H9 (cell line): ENCODE measurements around the gene MAPK1IP1L. TPM values are rescaled to one million over a fixed set of nuclear protein-coding genes. Genes with fewer than 3 reads are reported as not detected.

ENCODE experiments used
- DNase-seq: peaks from one replicate; pipeline ENCODE4 v3.0.0-alpha.2; 2017
- H2AFZ ChIP-seq: one replicate; pipeline ENCODE4 v1.6.1; 2013; ENCODE audit warnings: mild to moderate bottlenecking, low read length, control low read depth, moderate library complexity
- H2AK5ac ChIP-seq: 2 replicates; pipeline ENCODE4 v1.6.1; 2013; ENCODE audit warnings: low read length, control low read depth, mixed read lengths; ENCODE audit not compliant: insufficient read length
- H2BK120ac ChIP-seq: one replicate; pipeline ENCODE4 v1.6.1; 2013; ENCODE audit warnings: low read depth, mild to moderate bottlenecking, low read length, control low read depth, inconsistent platforms; ENCODE audit not compliant: poor library complexity, severe bottlenecking
- H2BK12ac ChIP-seq: 2 replicates; pipeline ENCODE4 v1.6.1; 2013; ENCODE audit warnings: low read length, control low read depth, mixed read lengths, low read depth; ENCODE audit not compliant: insufficient read length
- H2BK15ac ChIP-seq: 2 replicates; pipeline ENCODE4 v1.6.1; 2013; ENCODE audit warnings: low read depth, low read length, control low read depth
- H2BK20ac ChIP-seq: one replicate; pipeline ENCODE4 v1.6.1; 2013; ENCODE audit warnings: low read depth, mild to moderate bottlenecking, low read length, control low read depth, inconsistent platforms; ENCODE audit not compliant: poor library complexity, severe bottlenecking
- H2BK5ac ChIP-seq: 2 replicates; pipeline ENCODE4 v1.6.1; 2013; ENCODE audit warnings: low read length, control low read depth, mixed read lengths; ENCODE audit not compliant: insufficient read length
- H3K14ac ChIP-seq: 2 replicates; pipeline ENCODE4 v1.6.1; 2013; ENCODE audit warnings: low read length, control low read depth; ENCODE audit not compliant: insufficient read depth
- H3K18ac ChIP-seq: 2 replicates; pipeline ENCODE4 v1.6.1; 2013; ENCODE audit warnings: low read depth, mild to moderate bottlenecking, mixed read lengths, low read length, control low read depth; ENCODE audit not compliant: insufficient read length
- H3K23ac ChIP-seq: 2 replicates; pipeline ENCODE4 v1.6.1; 2013; ENCODE audit warnings: low read length, control low read depth, mixed read lengths, low read depth; ENCODE audit not compliant: insufficient read length
- H3K23me2 ChIP-seq: 2 replicates; pipeline ENCODE4 v1.6.1; 2013; ENCODE audit warnings: low read depth, mild to moderate bottlenecking, mixed read lengths, low read length, control low read depth; ENCODE audit not compliant: insufficient read length, poor library complexity, severe bottlenecking
- H3K27ac ChIP-seq: 2 replicates; pipeline ENCODE4 v1.5.1; 2013; ENCODE audit warnings: low read length, control low read depth, mixed read lengths, low read depth; ENCODE audit not compliant: insufficient read length
- H3K27me3 ChIP-seq: 2 replicates; pipeline ENCODE4 v1.6.1; 2013; ENCODE audit warnings: low read length, control low read depth, inconsistent platforms; ENCODE audit not compliant: insufficient read depth
- H3K4ac ChIP-seq: 2 replicates; pipeline ENCODE4 v1.6.1; 2013; ENCODE audit warnings: low read depth, mild to moderate bottlenecking, control low read depth, inconsistent platforms, low read length, moderate library complexity
- H3K4me1 ChIP-seq: 2 replicates; pipeline ENCODE4 v1.6.1; 2013; ENCODE audit warnings: low read length, control low read depth, inconsistent platforms; ENCODE audit not compliant: insufficient read depth
- H3K4me2 ChIP-seq: 2 replicates; pipeline ENCODE4 v1.6.1; 2013; ENCODE audit warnings: low read length, control low read depth, mixed read lengths; ENCODE audit not compliant: insufficient read length, insufficient read depth
- H3K56ac ChIP-seq: 2 replicates; pipeline ENCODE4 v1.6.1; 2013; ENCODE audit warnings: low read depth, mild to moderate bottlenecking, mixed read lengths, low read length, control low read depth; ENCODE audit not compliant: insufficient read length
- H3K79me1 ChIP-seq: 2 replicates; pipeline ENCODE4 v1.6.1; 2013; ENCODE audit warnings: low read depth, mild to moderate bottlenecking, moderate library complexity, low read length, control low read depth, inconsistent platforms; ENCODE audit not compliant: insufficient read depth, poor library complexity, severe bottlenecking
- H3K79me2 ChIP-seq: 2 replicates; pipeline ENCODE4 v1.6.1; 2013; ENCODE audit warnings: low read length, control low read depth, inconsistent platforms; ENCODE audit not compliant: insufficient read depth
- H3K9ac ChIP-seq: 2 replicates; pipeline ENCODE4 v1.6.1; 2013; ENCODE audit warnings: low read length, control low read depth, mixed read lengths; ENCODE audit not compliant: insufficient read length; ENCODE audit errors: extremely low read depth
- H3K9me3 ChIP-seq: one replicate; pipeline ENCODE4 v1.6.1; 2013; ENCODE audit warnings: low read depth, low read length, inconsistent platforms; ENCODE audit not compliant: control insufficient read depth
- H3T11ph ChIP-seq: one replicate; pipeline ENCODE4 v1.6.1; 2013; ENCODE audit warnings: mild to moderate bottlenecking, low read length, control low read depth, inconsistent platforms
- H4K20me1 ChIP-seq: one replicate; pipeline ENCODE4 v1.6.1; 2013; ENCODE audit not compliant: control insufficient read depth, insufficient read length, insufficient read depth
- H4K5ac ChIP-seq: 2 replicates; pipeline ENCODE4 v1.6.1; 2013; ENCODE audit warnings: low read depth, mild to moderate bottlenecking, mixed read lengths, low read length, control low read depth; ENCODE audit not compliant: insufficient read length
- H4K8ac ChIP-seq: replicated peaks from 2 replicates; pipeline ENCODE4 v1.6.1; 2013; ENCODE audit warnings: low read length, control low read depth, mixed read lengths, low read depth; ENCODE audit not compliant: insufficient read length
- H4K91ac ChIP-seq: 2 replicates; pipeline ENCODE4 v1.6.1; 2013; ENCODE audit warnings: low read depth, mild to moderate bottlenecking, moderate library complexity, mixed read lengths, low read length, control low read depth; ENCODE audit not compliant: insufficient read length
- H3K27ac Mint-ChIP-seq, 3 experiments: 2 replicates in 2 of 3; 3 replicates in 1 of 3; pipeline ENCODE4 v1.8.0; 2020 to 2021; ENCODE audit warnings: mixed read lengths in 3 of 3, mild to moderate bottlenecking in 1 of 3, moderate library complexity in 1 of 3
- H3K27me3 Mint-ChIP-seq: 2 replicates; pipeline ENCODE4 v1.8.0; 2021; ENCODE audit warnings: low read depth, mild to moderate bottlenecking, moderate library complexity, mixed read lengths
- H3K36me3 Mint-ChIP-seq, 3 experiments: 2 replicates in 2 of 3; 3 replicates in 1 of 3; pipeline ENCODE4 v1.8.0; 2020 to 2021; ENCODE audit warnings: low read depth in 3 of 3, mixed read lengths in 3 of 3; ENCODE audit not compliant: insufficient read depth in 1 of 3
- H3K4me1 Mint-ChIP-seq, 2 experiments: 2 replicates each; pipeline ENCODE4 v1.8.0; 2020; ENCODE audit warnings: mixed read lengths in 2 of 2
- H3K4me3 Mint-ChIP-seq, 2 experiments: 2 replicates in 1 of 2; 3 replicates in 1 of 2; pipeline ENCODE4 v1.8.0; 2020 to 2021; ENCODE audit warnings: mild to moderate bottlenecking in 2 of 2, mixed read lengths in 2 of 2, moderate library complexity in 1 of 2
- H3K9me3 Mint-ChIP-seq, 2 experiments: 2 replicates in 1 of 2; 3 replicates in 1 of 2; pipeline ENCODE4 v1.8.0; 2020; ENCODE audit warnings: mild to moderate bottlenecking in 2 of 2, mixed read lengths in 2 of 2, moderate library complexity in 1 of 2
- WGBS: extraction: QIAGEN DNeasy Blood & Tissue Kit; methylation state at CpG from one replicate; pipeline ENCODE4 v1.1.7; 2013; ENCODE audit warnings: missing lambda C conversion rate, low lambda C conversion rate, mixed read lengths; ENCODE audit not compliant: insufficient read length; ENCODE audit errors: extremely low coverage; 5-methylcytosine and 5-hydroxymethylcytosine counted together
- total RNA-seq: library from RNA; stranded (reverse); gene quantifications from 2 replicates; pipeline ENCODE4 v1.2.1, GENCODE V29; 2021
- TF ChIP-seq, protein P1 (sequence below): fragments of 200-600 bp; sonication (generic); conservative IDR thresholded peaks from 3 replicates; pipeline ENCODE4 v1.8.0; 2021; ENCODE audit warnings: antibody characterized with exemption, mild to moderate bottlenecking

The MAPK1IP1L gene
- total RNA-seq, 1 experiment from 2014 or later = 133 TPM

DNA sequence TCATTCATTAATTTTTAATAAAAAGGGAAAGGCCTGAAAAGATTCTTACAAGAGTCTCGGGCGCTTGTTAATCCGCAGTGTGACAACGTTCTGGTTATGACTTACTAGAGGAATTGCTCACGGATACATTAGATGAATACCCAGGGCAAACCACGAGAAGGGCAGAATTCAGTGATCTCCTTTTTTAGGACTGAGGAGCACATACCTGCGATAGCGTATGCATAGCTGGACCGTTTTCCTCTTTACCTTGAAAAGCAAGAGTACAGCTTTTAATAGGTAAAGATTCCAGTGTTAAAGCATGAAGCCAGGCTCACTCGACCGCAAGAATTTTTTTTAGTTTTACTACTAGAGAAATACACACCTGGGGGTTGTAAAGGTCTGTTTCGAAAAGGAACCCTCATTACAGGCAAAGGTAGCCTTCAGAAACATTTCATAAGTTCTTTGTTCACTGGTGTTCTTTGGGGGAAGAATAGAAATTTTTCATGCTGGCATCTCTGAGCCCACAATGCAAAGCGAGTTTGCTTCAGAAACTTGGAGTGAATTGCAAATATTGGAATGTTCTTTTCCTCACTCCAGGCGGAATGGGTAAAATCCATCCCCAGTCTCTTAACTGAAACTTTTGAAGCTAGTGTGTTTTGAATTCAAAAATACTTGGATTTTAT is 953 bp downstream of the MAPK1IP1L start:
- Histone ChIP-seq H2AFZ (no peak overlapping the region), H3K79me2 (peaks cover 27% of the 10 kb centered on the region; the same call in 1 of the 2 replicates), H3K23me2 (peaks cover 10% of the 10 kb centered on the region), H4K91ac (peak overlapping the region; percentile 90), H3K27ac (peak overlapping the region; percentile 95), H3K23ac (no peak overlapping the region), H2BK15ac (no peak overlapping the region), H3K4me2 (peak overlapping the region; percentile 93), H3K4ac (peak overlapping the region; percentile 100; the same call in 1 of the 2 replicates), H2AK5ac (peak overlapping the region; percentile 66), H2BK5ac (peak overlapping the region; percentile 99), H2BK120ac (peak overlapping the region; percentile 98), H3K9ac (peak overlapping the region; percentile 100), H4K20me1 (no peaks in the 10 kb centered on the region), H4K5ac (peak overlapping the region; percentile 100), H2BK20ac (peak overlapping the region; percentile 100), H3T11ph (peak overlapping the region; percentile 99), H3K14ac (peak overlapping the region; percentile 99; the same call in 1 of the 2 replicates), H3K79me1 (peaks cover 7% of the 10 kb centered on the region), H3K27me3 (no peaks in the 10 kb centered on the region), H3K18ac (peak overlapping the region; percentile 99), H3K56ac (peak overlapping the region; percentile 100), H4K8ac (peak overlapping the region; percentile 99), H3K9me3 (no peaks in the 10 kb centered on the region), H2BK12ac (peak overlapping the region; percentile 96), H3K4me1 (no peaks in the 10 kb centered on the region; the same call in 1 of the 2 replicates)
- H3K27ac Mint-ChIP-seq = peak overlapping the region; percentile 96 to 99 (median 99)
- H3K36me3 Mint-ChIP-seq = peaks cover 11 to 25% (median 23%) of the 10 kb centered on the region in 3 experiments; a peak in 6 of 7 replicates
- H3K4me1 Mint-ChIP-seq = peaks cover 30% of the 10 kb centered on the region in 2 experiments
- H3K9me3 Mint-ChIP-seq = no peaks in the 10 kb centered on the region; a peak in 1 of 5 replicates
- WGBS = no CpG with 5 or more reads among the region's 14 CpGs
- no peaks in the 10 kb centered on the region for H3K27me3 Mint-ChIP-seq
- peak overlapping the region; percentile 86 to 95 for H3K4me3 Mint-ChIP-seq
- no peak for DNase-seq
- TF ChIP-seq, protein P1, sequence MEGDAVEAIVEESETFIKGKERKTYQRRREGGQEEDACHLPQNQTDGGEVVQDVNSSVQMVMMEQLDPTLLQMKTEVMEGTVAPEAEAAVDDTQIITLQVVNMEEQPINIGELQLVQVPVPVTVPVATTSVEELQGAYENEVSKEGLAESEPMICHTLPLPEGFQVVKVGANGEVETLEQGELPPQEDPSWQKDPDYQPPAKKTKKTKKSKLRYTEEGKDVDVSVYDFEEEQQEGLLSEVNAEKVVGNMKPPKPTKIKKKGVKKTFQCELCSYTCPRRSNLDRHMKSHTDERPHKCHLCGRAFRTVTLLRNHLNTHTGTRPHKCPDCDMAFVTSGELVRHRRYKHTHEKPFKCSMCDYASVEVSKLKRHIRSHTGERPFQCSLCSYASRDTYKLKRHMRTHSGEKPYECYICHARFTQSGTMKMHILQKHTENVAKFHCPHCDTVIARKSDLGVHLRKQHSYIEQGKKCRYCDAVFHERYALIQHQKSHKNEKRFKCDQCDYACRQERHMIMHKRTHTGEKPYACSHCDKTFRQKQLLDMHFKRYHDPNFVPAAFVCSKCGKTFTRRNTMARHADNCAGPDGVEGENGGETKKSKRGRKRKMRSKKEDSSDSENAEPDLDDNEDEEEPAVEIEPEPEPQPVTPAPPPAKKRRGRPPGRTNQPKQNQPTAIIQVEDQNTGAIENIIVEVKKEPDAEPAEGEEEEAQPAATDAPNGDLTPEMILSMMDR = no peak
